GM12891 (cell line): ENCODE data around the gene TBC1D22A.

Experiments used
- PAX5 ChIP-seq: IDR thresholded peaks from 2 replicates; pipeline ENCODE4 v1.6.1; 2011; ENCODE audit warnings: low read length, moderate library complexity, mild to moderate bottlenecking; ENCODE audit not compliant: insufficient read depth, severe bottlenecking
- POLR2A ChIP-seq: IDR thresholded peaks from 2 replicates; pipeline ENCODE4 v1.6.1; 2011; ENCODE audit warnings: low read depth, low read length, control low read depth
- POLR2AphosphoS5 ChIP-seq: IDR thresholded peaks from 2 replicates; pipeline ENCODE4 v1.6.1; 2011; ENCODE audit warnings: low read depth, low read length, control low read depth
- POU2F2 ChIP-seq: IDR thresholded peaks from 2 replicates; pipeline ENCODE4 v1.6.1; 2011; ENCODE audit warnings: low read depth, mild to moderate bottlenecking, control low read depth, low read length, moderate library complexity
- SPI1 ChIP-seq: IDR thresholded peaks from 2 replicates; pipeline ENCODE4 v1.6.1; 2011; ENCODE audit warnings: low read depth, low read length, control low read depth
- TAF1 ChIP-seq: IDR thresholded peaks from 2 replicates; pipeline ENCODE4 v1.6.1; 2011; ENCODE audit warnings: low read depth, low read length, control low read depth

DNA sequence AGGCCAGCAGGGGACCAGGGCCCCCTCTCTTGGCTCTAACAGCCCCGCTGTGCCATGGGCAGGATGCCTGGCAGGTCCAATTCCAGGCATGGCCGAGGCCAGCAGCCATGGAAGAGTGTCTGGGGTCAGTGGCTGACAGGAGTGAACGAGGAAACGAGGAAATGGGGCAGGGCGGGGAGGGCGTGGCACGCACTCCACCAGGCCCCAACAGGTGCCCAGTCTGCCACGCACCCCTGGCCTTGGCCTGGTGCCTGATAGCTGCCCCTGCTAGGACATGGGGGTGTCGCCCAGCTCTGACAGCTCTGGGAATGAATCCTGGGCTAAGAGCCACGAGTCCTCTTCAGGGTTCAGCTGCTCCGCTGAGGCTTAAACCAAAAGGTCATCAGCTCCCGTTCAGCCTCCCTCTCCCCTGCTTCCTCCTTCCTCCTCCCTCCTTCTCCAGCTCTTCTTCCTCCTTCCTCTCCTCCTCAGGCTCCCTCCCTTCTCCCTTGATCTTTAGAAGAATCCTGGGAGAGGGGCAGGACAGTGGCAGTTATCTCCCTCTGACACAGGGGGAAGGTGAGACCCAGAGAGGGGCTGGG is 11.5 kb upstream of the TBC1D22A start:
- TF ChIP-seq SPI1 (no peak), POLR2AphosphoS5 (no peak), TAF1 (no peak), POLR2A (no peak), PAX5 (no peak), POU2F2 (no peak)
